Gastrocnemius medialis (tissue), 4 donors: ENCODE measurements around the gene UQCR11.

Experiments
- POLR2A ChIP-seq, 2 donors: fragments of 450-650 bp; IDR thresholded peaks; one replicate each; pipeline ENCODE4 v1.6.1; 2017; ENCODE audit warnings: antibody characterized with exemption in 2 of 2, mild to moderate bottlenecking in 2 of 2, moderate library complexity in 2 of 2
- TF ChIP-seq, protein P1 (sequence below), 5 experiments: fragments of 450-650 bp in 3 of 5; fragments of 200-600 bp in 2 of 5; sonication (generic) in 2 of 5; IDR thresholded peaks in 4 of 5; conservative IDR thresholded peaks in 1 of 5; 1 replicate in 4 of 5; 2 replicates in 1 of 5; pipeline ENCODE4 v1.5.1; 2016 to 2019; ENCODE audit warnings: antibody characterized with exemption in 5 of 5, mild to moderate bottlenecking in 3 of 5, moderate library complexity in 3 of 5

DNA sequence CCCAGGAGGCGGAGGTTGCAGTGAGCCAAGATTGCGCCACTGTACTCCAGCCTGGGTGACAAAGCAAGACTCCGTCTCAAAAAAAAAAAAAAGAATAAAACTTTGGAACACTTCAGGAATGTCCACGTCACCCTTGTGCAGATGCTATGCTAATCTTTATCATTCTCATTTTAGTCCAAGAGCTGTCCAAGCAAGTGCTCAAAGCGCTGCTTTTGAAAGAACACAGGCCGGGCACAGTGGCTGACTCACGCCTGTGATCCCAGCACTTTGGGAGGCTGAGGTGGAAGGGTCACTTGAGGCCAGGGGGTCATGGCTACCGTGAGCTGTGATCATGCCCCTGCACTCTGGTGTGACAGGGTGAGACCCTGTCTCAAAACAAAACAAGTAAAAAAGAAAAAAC is 11.1 kb upstream of the UQCR11 start:
- TF ChIP-seq POLR2A (IDR thresholded peaks at IDR 0.05) = no peak
- TF ChIP-seq, protein P1, sequence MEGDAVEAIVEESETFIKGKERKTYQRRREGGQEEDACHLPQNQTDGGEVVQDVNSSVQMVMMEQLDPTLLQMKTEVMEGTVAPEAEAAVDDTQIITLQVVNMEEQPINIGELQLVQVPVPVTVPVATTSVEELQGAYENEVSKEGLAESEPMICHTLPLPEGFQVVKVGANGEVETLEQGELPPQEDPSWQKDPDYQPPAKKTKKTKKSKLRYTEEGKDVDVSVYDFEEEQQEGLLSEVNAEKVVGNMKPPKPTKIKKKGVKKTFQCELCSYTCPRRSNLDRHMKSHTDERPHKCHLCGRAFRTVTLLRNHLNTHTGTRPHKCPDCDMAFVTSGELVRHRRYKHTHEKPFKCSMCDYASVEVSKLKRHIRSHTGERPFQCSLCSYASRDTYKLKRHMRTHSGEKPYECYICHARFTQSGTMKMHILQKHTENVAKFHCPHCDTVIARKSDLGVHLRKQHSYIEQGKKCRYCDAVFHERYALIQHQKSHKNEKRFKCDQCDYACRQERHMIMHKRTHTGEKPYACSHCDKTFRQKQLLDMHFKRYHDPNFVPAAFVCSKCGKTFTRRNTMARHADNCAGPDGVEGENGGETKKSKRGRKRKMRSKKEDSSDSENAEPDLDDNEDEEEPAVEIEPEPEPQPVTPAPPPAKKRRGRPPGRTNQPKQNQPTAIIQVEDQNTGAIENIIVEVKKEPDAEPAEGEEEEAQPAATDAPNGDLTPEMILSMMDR (IDR thresholded peaks at IDR 0.05 in 4 of 5, conservative IDR thresholded peaks at IDR 0.05 in 1 of 5) = no peak
